ENCODE results near the gene SFXN2.

DNA sequence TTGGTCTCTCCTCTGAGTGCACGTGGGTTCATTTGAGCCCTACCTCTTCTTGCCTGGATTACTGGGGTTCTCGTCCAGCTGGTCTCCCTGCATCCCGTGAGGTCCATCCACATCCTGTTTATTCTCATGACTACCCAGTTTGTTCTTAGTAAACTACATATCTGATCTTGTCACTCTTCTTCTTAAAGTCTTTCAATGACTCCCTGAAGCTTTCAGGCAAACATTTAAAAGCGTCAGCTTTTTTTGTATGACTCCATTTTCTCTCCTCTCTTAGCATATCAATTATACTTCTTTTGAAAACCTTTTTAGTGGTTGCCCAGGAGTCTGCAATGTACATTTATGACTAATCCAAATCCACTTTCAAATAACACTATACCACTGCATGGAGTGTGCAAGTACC is 7.5 kb downstream of the SFXN2 start:
- TF ChIP-seq, protein P1, sequence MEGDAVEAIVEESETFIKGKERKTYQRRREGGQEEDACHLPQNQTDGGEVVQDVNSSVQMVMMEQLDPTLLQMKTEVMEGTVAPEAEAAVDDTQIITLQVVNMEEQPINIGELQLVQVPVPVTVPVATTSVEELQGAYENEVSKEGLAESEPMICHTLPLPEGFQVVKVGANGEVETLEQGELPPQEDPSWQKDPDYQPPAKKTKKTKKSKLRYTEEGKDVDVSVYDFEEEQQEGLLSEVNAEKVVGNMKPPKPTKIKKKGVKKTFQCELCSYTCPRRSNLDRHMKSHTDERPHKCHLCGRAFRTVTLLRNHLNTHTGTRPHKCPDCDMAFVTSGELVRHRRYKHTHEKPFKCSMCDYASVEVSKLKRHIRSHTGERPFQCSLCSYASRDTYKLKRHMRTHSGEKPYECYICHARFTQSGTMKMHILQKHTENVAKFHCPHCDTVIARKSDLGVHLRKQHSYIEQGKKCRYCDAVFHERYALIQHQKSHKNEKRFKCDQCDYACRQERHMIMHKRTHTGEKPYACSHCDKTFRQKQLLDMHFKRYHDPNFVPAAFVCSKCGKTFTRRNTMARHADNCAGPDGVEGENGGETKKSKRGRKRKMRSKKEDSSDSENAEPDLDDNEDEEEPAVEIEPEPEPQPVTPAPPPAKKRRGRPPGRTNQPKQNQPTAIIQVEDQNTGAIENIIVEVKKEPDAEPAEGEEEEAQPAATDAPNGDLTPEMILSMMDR (conservative IDR thresholded peaks at IDR 0.05), result no peak
- no peak for TF ChIP-seq ZFX (IDR thresholded peaks at IDR 0.05)

Measured in C4-2B (cell line).